ENCODE data around the gene CLIC3. TPM values are rescaled to one million over a fixed set of nuclear protein-coding genes. Genes with fewer than 3 reads are reported as not detected.

CLIC3 gene
- total RNA-seq, 4 donors from 2014 or later = 94.8 to 442 (median 200) TPM

DNA sequence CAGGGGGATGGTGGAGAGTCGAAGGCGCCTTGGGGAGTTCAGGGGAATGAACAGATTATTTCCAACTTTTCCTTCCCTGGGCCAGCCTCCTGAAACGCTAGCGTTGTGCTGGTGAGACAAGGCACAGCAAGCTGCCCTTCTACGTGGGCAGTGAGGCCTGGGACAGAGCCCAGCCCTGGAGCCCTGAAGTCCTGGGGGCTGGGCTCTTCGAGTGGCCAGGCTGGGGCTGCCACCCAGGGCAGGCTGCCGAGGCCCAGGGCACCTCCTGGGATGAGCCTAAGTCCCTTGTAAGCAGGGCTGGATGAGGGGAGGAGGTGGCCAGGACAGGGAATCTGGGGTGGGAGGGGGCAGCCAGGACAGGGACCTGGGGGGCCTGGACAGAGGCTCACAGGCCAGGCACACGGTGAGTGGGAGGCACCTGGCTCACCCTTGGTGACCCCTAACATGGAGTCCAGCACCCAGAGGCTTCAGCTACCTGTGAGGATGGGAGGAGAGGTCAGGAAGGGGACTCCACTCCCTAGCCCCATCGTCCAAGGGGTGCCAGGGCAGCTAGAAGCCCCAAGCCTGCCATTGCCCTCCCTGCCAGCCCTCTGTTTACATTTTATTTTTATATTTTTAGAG is 45.6 kb downstream of the CLIC3 start:
- no peaks in the 10 kb centered on the region for H3K9me3 ChIP-seq
- H3K27me3 ChIP-seq = no peaks in the 10 kb centered on the region
- 31 to 35% methylated on average over 2 to 3 of the region's 9 CpGs for WGBS, 2 donors
- peak overlapping the region; percentile 91 to 94 (median 92) for H3K27ac ChIP-seq
- H3K36me3 ChIP-seq = no peaks in the 10 kb centered on the region
- peak overlapping the region; percentile 50 to 92 (median 64) for H3K4me3 ChIP-seq
- TF ChIP-seq CTCF (IDR thresholded peaks at IDR 0.05) (no peak), POLR2A (IDR thresholded peaks at IDR 0.05) (no peak)
- intact Hi-C loops (cut with DNase I) = no loop called here
- no peak for DNase-seq
- H3K4me1 ChIP-seq = peaks cover 17 to 42% (median 23%) of the 10 kb centered on the region in 3 donors

DNA sequence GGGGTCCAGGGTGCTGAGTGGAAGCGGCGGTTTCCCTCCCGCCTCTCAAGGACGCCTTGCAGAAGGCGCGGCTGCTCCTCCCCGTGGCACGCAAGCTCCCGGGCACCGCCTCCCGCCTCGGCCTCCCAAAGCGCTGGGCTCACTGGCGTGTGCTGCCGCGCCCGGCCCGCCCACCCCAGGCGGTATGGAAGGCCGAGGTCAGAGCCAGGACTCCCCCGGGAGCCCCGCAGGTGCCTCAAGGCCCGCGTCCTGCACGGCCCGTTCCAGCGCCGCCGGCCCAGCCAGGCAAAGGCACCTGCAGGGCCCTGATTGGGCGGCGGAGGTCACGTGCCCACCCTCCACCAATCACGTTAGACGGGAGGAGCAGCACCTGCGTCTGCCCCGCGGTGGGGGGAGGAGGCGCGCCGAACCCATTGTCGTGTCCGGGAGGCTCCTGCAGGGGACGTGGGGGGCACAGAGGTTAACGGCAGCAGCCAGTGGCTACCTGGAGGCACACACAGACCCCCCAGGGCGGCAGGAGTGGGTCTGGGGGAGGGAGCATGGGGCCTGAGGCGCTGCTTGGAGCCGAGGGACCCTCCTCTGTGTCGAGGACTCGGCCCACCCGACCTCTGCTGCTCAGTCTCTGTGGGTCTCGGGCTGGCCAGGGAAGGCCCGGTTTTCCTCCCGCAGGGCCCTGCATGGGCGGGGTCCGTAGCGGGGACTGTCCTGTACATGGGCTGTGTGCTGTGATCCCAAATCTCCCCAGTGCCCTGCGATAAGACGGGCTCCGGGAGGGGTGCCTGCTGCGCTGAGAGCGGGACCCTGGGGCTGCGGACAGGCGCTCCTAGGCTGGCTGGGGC is 46.3 kb downstream of the CLIC3 start:
- Histone ChIP-seq H3K36me3 (no peaks in the 10 kb centered on the region), H3K27me3 (no peaks in the 10 kb centered on the region), H3K27ac (peak overlapping the region; percentile 91 to 94 (median 92)), H3K9me3 (no peaks in the 10 kb centered on the region), H3K4me1 (peaks cover 17 to 45% (median 25%) of the 10 kb centered on the region in 3 donors), H3K4me3 (peak overlapping the region; percentile 50 to 92 (median 64))
- TF ChIP-seq CTCF (IDR thresholded peaks at IDR 0.05) (peak in 2 of 6 experiments; percentile 17 to 35), POLR2A (IDR thresholded peaks at IDR 0.05) (peak in 3 of 4 donors; percentile 45 to 86 (median 73))
- intact Hi-C loops (cut with DNase I) = loop anchor here (10.0 kb wide), 1 partner anchor 95 kb away; the partner anchor contains the start of gene MAMDC4
- 0 to 30% methylated on average over 1 to 2 of the region's 63 CpGs for WGBS, 2 donors
- DNase-seq = peak; percentile 59

GRCh38 chr9:136949239-136949816 is 47.0 kb downstream of the CLIC3 start:
- DNase-seq = no peak
- 20 to 24% methylated on average over 8 to 18 of the region's 22 CpGs for WGBS, 2 donors
- Histone ChIP-seq H3K27me3 (no peaks in the 10 kb centered on the region), H3K27ac (peak overlapping the region; percentile 91 to 94 (median 92)), H3K4me3 (peak overlapping the region; percentile 50 to 92 (median 64)), H3K9me3 (no peaks in the 10 kb centered on the region), H3K4me1 (peaks cover 17 to 49% (median 30%) of the 10 kb centered on the region in 3 donors), H3K36me3 (no peaks in the 10 kb centered on the region)
- intact Hi-C loops (cut with DNase I) = loop anchor here (10.0 kb wide), 1 partner anchor 95 kb away; the partner anchor contains the start of gene MAMDC4
- TF ChIP-seq POLR2A (IDR thresholded peaks at IDR 0.05) (no peak), CTCF (IDR thresholded peaks at IDR 0.05) (no peak)

DNA sequence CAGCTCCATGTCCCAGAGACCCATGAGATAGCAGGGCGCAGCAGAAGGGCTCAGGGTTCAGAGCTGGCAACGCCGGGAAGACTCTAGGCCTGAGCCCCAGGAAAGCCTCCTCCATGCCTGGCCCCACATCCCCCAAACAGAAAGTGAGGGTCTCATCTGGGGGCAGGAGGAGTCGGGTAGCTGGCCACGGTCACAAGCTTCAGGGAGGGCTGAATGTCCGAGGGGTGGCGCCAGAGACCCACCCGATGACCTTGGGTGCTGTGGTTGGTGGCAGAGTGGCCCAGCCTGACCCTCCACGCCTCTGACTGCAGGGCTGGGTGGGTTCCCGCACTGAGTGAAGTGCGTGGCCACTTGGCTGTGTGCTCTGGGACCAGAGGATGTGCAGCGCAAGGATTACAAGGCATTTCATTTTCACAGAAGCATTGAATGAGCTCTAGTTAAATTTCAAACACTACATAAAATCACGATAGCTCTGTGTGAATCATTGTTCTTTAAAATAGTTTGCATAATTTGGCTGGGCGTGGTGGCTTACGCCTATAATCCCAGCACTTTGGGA is 48.3 kb downstream of the CLIC3 start:
- intact Hi-C loops (cut with DNase I) = loop anchor here (10.0 kb wide), 1 partner anchor 93 kb away; the partner anchor contains the start of gene MAMDC4
- no peak for DNase-seq
- TF ChIP-seq CTCF (IDR thresholded peaks at IDR 0.05) (peak in 5 of 6 experiments; percentile 24 to 51 (median 40)), POLR2A (IDR thresholded peaks at IDR 0.05) (no peak)
- Histone ChIP-seq H3K9me3 (no peaks in the 10 kb centered on the region), H3K36me3 (peaks cover 0 to 2% (median 0%) of the 10 kb centered on the region in 3 donors), H3K4me3 (no peak overlapping the region), H3K27me3 (no peaks in the 10 kb centered on the region), H3K27ac (peak overlapping the region; percentile 18 to 91 (median 70)), H3K4me1 (peaks cover 22 to 60% (median 38%) of the 10 kb centered on the region in 3 donors)
- WGBS, 2 donors = 22 to 35% methylated on average over 7 to 12 of the region's 15 CpGs

Data from esophagus squamous epithelium (tissue), 5 donors.